HG03439 (cell line): ENCODE data around the gene FNDC5.

ENCODE experiments used
- ATAC-seq: cut with Tn5 transposase; IDR thresholded peaks from one replicate; pipeline ENCODE4 v1.9.1; 2021; ENCODE audit warnings: mild to moderate bottlenecking, moderate library complexity; ENCODE audit not compliant: unreplicated experiment

FNDC5 gene

GRCh38 chr1:32867151-32867550, 3.6 kb downstream of the FNDC5 start:
- ATAC-seq, result no peak

GRCh38 chr1:32865639-32866405, 4.9 kb downstream of the FNDC5 start:
- no peak for ATAC-seq

- ATAC-seq, result no peak
These were observed 6.2 kb downstream of the FNDC5 start for GRCh38 chr1:32864375-32865019.

- no peak for ATAC-seq
These were observed 6.8 kb downstream of the FNDC5 start for GRCh38 chr1:32863881-32864245.

GRCh38 chr1:32863218-32863880, 7.4 kb downstream of the FNDC5 start:
- ATAC-seq, result no peak

- ATAC-seq, result no peak
These were observed 8.6 kb downstream of the FNDC5 start for GRCh38 chr1:32861904-32862695.

- ATAC-seq, result no peak
These were observed 10.1 kb downstream of the FNDC5 start for GRCh38 chr1:32860566-32860965.

GRCh38 chr1:32859915-32860314, 10.8 kb downstream of the FNDC5 start:
- no peak for ATAC-seq

- no peak for ATAC-seq
These were observed 11.9 kb downstream of the FNDC5 start for GRCh38 chr1:32858791-32859190.

- no peak for ATAC-seq
These were observed 12.6 kb downstream of the FNDC5 start for GRCh38 chr1:32858136-32858535.

GRCh38 chr1:32855861-32856617, 14.7 kb downstream of the FNDC5 start:
- no peak for ATAC-seq

GRCh38 chr1:32848354-32849063, 22.2 kb downstream of the FNDC5 start:
- no peak for ATAC-seq

- ATAC-seq, result no peak
These were observed 38.8 kb downstream of the FNDC5 start for GRCh38 chr1:32831878-32832277.

- no peak for ATAC-seq
These were observed 40.4 kb downstream of the FNDC5 start for GRCh38 chr1:32830092-32830852.

- no peak for ATAC-seq
These were observed 42.4 kb downstream of the FNDC5 start for GRCh38 chr1:32828341-32828740.

GRCh38 chr1:32825181-32825580, 45.5 kb downstream of the FNDC5 start:
- ATAC-seq, result no peak

GRCh38 chr1:32818804-32819541, 51.7 kb downstream of the FNDC5 start:
- ATAC-seq, result no peak
